ENCODE results near the gene CPED1.

The CPED1 gene

DNA sequence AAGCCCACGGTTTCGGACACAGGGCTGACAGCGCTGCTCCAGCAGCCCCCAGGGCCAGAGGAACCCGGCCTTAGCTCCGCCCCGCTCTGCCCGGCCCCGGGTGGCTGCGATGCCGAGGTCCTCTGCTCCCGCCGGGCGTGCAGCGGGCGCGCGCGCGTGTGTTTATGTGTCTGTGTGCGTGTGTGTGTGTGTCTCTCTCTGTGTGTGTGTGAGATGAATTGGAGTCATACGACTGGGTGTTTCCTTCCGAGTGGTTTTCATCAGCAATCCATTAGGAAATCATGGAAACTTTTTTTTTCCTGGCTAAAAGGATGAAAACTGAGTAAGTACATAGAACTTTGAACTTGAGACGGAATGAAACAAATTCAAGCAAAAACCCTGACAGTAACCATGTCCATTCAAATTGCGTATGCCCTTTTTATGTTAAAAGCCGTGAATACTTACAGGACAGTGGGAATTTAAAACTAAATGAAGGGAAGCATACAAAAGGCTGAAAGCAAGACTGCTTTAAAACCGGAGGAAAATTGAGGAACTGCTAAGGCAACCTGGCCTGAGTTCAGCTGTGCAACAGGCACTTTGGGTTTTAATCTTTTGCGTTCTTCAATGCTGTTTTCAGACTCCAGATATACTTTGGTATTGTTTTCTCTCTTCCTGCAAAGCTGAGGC, at the start of gene CPED1:
Gene CPED1, plus strand, starts transcription at position 121 of the 666 bp plus-strand sequence. CDS start 911 bp downstream, outside the sequence.
- DNase-seq = peak; percentile 76

DNA sequence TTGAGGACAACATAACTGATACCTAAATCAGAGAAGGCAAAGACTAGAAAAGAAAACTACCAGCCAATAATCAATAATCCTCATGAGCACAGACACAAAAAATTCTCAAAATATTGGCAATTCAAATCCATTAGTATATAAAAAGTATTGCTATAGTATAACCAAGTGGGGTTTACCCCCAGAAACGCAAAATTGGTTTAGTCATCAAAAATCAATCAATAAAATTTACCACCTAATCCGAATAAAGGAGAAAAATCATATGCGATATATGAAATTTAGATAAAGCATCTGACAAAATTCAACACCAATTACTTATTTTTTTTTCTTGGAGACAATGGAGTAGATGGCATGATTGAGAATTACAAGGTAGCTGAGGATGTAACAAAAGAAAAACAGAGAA, 49.2 kb upstream of the CPED1 start:
- no peak for DNase-seq

DNA sequence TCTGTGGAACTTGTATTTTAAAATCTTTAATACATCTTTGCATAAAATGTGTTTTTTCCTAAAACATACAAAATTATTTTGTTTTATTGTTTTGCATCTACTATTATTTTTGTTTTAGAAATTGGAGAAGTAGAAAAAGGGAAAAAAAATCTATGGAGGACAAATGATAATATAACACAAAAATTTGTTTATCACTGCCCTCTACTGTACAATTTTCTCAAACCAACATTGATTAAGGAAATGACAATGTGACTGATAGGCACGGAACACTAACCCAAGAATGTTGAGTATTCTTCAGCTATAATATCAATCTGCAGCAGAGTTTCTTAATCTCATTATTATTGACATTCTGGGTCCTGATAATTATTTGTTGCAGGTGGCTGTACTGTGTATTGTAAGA, 47.4 kb upstream of the CPED1 start:
- no peak for DNase-seq

DNA sequence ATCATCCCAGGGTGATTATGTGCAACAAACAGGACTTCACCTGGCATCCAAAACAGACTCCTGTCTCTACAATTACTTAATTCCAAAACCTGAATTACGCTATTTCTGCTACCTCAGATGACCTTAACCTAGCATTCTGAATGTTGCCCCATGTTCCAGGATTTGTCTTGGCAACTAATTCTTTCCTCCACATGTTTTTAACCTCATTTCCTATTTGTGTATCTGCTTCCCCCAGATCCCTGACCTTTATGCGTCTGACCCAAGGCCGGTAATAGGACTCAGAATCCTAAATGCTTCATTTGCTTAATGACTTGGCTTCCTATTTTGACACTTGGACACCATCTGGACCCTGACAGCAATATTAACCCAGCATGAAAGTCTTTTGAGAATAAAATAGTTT, 46.7 kb upstream of the CPED1 start:
- DNase-seq = no peak

DNA sequence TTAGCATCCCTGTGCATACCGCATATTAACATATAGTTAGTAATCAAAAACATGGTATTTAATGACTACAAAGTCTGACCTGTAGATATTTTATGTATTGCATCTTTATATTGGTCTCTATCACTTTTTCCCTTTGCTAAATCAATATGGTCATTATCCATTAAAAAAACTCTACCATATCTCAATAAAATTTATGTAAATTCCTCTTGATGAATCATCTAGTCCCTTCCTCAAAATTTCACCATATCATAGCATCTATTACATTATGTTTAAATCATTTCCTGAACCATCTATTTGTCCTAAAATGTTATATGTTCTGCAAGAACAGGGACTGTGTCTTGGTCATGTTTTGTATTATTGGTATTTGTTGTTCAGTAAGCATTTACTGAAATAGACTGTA, 45.6 kb upstream of the CPED1 start:
- no peak for DNase-seq

DNA sequence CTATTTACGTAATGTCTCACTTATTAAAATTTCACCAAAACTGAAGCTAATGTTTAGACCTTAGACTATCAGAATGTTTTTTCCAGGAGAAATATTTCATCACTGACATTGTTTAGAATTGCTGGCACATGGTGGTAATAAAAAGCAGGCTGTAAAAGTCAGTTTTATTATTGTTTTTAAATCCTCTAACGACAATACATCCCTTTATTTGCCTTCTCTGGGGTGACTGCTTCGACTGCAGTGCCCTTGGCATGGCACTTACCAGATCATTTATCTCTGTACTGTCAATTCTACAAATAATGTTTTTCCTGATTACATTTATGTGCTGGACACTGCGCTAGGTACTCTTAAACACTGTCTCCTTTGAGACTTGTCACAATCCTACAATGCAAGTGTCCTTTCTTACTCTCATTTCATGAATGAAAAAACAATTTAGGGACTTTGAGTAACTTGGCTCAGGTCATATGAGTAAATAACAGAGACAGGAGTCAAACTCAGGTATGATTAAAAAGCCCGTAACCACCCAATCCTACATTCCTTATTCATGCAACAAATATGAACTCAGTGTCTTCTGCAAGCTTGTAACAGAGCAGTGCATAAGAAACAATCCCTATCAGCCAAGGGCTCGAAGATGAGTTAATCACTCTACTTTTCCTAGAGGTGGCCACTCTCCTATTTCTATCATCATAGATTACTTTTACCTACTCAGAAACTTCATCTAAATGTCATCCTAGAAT, 43.5 kb upstream of the CPED1 start:
- no peak for DNase-seq

DNA sequence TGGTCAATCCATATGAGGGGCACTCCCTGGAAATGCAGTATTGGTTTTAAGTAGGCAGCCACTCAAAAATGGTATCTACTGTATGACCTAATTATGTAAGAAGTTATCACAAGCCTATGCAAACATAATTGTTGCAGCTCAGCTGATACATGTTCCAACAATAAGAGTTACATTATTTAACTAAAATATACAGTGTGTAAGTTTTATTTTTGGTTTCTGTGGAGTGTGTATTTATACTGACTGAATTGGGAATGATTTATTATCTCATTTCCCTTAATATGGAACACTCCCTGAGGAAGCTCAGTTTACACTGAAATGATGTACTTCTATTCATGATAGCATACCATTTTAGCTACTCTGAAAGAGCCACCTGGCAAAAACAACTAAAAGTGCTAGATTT, 40.5 kb upstream of the CPED1 start:
- DNase-seq = no peak

DNA sequence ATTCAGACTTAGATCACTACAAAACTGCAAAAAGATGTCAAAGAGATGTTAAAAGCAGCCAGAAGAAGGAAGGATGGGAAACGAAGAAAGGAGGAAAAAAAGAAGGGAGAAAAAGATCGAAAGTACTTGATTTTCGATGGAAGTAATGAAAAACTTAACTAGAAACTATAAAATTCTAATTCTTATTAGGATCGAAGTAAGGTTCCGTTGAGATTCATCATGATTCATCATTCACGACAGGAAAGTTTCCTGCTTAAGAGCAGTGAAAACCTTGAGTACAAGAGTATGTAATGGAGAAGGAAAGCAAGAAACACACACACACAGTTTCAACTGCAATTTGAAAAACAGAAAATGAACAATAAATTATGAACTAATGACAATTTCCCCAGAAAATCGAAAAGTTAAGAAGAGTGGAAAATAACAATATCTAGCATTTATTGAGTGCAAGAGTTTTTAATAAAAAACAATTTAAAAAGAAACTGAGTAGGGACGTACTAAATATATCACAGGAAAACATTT, 39.1 kb upstream of the CPED1 start:
- DNase-seq = no peak

DNA sequence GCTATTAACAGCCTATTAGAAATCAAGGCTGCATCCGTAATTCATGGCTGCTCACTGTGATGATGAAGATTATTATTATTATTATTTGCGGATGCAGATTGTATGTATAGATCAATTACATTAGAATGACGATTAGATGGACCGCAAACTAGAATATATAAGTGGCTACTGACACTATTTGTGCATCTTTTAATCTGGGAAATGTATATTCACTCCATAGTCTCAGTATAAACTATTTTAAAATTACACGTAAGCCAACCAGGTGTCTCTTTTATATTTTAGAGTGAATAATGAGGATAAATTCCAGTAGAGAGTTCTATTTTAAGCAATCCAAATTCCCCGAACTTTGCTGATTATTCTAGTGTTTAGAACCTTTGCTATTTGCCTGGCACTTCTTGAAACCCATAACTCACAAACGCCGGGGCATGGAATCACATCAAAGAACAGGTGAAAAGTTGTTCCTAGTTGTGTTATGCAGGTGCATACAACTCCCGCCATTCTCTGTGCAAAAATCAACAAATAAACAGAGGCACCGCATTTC, 38.4 kb upstream of the CPED1 start:
- no peak for DNase-seq

DNA sequence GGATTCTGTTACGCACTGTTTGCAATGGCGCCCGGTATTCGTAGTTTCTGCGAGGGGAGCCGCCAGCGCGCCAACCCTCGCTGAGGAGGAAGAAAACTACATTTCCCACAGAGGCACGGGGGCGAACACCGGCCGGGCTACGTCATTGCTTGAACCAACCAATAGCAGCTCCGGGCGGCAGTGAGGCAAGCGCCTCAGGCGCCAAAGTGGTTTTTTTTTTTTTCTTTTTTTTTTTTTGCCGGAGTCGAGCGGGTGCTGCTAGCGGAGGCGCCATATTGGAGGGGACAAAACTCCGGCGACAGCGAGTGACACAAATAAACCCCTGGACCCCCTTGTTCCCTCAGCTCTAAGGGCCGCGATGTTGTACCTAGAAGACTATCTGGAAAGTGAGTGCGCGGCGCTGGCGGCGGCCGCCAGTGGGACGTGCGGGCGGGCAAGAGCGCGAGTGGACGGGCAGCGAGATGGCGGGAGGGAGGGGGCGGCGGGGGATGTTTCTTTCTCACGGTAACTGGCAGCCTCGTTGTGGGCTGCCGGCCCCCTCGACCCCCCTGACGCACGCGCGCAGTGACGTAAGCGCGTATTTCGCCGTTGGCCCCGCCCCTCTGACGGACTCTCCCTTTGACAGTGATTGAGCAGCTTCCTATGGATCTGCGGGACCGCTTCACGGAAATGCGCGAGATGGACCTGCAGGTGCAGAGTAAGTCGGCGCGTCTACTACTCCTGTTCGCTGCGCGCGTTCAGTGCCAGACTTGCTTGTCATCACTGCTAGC, 37.8 kb upstream of the CPED1 start, which contains the start of gene ING3:
Gene ING3, plus strand, starts transcription at position 239 of the 770 bp plus-strand sequence. Its CDS starts 120 bp downstream, at position 359.
- peak; percentile 99 for DNase-seq

DNA sequence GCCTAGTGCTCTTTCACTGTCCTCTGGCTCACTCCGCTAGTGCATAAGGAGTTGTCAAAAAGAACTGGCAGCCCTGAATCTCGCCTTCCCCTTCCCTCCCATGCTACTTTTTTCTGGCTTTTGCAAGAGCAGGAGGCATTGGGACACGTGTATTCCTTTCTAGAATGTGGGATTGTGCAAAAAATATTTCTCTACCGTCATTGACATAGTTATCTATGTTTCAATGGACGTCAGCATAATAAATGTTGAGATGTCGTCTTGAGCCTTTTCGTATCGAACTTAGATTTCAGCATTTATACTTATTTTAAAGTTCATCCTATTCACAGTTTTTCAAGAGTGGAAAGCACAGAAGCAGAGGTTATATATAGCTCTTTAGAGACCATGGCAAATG, 37.2 kb upstream of the CPED1 start:
- DNase-seq = no peak

DNA sequence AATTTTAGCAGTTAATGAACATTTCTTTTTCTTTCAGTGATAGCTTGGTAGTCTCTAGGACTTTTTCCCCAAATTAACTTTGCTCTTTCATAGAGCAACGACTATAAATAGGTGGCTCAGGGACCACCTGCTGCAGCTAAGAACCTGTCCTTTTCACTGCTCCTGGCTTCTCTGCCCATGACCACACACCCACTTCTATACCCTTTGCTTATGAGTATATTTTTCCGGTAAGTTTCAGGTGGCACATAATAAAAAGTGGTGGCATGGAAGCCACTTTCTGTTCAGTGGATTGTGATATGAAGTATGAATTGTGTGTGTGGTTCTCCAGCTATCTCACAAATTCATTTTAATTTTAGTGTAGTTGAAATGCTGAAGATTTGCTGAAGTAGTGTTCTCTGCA, 36.7 kb upstream of the CPED1 start:
- no peak for DNase-seq

DNA sequence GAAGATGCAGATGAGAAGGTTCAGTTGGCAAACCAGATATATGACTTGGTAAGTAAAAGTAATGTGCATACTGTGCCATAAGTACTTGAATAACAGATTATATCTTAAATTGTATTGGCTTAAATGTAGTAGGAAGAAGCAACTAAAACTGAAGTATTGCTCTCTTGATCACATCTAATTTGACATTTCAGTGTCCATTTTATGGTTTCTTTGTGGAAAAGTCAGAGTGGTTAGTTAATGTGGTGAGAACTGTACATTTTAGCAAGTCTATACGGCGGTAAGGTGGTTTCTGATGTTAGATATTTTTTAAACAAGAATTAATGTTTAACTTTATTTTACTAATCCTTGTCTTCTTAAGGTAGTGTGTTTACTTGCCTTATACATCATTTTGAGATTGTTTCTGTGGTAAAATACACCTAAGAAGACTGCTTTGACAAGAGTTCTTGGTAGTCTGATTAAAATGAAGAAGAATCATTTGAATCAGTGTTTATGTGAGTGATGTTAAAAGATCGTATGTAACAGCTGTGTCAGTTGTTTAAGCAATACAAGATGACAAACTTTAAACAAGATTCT, 32.8 kb upstream of the CPED1 start:
- no peak for DNase-seq

DNA sequence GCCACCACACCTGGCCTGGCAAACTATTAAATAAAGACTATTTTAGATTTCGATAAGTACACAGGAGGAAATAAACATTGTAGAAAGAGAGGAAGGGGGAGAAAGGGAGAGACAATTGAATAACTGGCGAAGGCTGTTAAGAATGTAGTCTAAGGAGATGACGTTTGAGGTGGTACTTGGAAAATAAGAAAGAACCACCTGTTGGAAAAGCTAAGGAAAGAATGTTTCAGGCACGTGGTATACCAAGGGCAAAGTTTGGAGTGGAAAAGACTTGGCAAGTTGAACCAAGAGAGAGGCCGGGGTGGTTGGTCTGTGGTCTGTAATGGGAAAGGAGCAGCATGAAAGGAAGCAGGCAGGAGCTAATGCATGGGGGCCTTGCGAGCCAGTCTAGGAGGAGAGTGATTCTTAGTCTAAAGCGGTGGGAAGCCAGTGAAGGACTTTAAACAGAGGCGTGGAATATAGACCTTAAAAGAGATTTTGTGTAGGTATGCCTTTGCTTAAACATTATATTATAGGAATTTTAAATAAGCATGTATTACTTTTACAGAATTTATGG, 28.5 kb upstream of the CPED1 start:
- DNase-seq = no peak

DNA sequence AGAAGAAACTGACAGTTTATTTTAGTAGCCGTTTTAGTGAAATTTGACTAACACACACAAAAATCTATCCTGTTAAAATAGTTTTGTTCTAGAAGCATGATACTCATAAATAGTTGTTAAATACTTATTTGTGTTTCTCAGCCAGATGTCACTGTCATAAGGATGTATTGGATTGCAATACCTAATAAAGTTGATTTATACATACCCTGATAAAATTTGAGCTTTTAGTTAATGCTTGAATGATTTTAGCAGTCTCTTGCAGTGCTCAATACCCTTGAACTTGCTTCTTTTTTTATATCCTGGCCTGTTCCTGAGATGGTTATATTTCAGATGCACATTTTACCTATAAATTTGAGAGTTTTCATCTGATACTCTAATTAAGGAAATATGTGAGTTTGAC, 27.8 kb upstream of the CPED1 start:
- DNase-seq = no peak

DNA sequence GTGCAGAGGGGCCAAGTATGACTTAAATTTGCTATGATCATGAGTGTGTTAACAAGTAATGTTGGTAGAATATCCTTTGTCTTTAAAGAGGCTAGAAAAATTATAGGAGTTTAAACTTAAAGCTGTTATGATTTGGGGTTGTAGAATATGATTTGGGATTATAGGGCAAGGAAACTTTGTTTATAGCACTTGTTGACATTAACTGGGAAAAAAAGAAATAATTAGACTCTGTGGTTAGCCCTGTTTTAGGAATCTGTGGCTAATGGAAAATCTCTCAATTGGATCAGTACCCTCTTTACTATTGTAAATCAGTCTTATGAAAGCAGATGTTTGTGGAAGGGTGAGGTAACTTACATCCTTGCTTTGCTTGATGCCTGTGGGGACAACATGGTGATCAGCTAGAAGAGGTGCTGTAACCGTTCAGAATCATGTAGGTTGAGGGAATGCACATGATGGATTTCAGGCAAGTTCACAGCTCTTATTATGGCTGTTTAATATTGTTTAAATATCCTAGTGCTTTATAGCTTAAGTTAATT, 26.8 kb upstream of the CPED1 start:
- DNase-seq = no peak

DNA sequence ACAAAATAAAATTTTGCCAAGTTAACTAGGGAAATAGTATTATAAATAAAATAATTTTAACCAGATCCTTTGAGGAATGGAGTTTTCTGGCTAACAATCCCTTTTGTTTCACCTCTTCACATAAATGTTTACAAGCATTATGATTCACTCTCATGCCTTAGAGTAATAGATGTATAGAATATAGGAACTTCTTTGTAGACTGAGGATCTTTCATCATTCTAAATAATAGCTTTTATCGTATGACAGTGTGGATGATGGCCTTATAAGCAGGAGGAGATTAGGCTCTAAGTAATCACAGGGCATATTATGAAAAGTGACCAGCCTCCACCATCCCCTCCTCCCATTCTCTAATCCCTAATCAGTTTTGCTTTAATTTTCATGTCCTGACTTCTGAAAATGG, 24.4 kb upstream of the CPED1 start:
- no peak for DNase-seq

DNA sequence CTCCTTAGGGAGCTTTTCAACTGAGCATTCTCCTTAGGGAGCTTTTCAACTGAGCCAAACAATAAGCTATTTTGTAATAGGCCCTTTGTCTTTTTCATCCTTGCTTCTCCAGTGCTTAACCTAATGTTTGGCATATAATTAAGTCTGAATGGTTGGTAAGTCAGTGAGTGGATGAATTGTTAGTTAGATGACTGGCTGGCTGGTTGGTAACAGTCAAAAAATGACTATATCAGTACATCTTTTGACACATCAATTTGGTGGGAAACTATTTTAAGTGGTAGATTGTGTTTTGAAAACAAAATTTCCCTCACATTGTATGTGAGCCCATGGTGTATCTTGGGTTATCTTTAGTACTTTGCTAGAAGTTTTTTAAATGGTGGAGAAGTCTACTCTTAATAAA, 21.6 kb upstream of the CPED1 start:
- DNase-seq = no peak

DNA sequence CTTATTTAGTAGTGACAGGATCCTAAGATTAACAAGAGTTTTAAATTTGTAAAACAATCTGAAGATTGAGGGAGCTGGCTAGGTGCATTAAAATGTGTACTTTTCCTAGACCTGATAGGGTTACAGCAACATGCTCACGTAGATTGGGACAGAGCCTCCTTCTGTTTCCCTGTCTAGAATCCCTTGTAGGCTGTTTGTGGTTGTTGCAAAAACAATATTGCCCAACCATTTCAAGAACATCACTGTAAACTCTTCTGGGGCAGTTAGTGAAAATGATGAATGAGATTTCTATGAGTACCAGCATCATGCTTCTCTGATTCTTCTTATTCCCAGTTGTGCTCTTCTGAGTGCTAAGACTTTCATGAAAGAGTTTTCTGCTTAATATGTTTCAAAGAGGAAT, 14.7 kb upstream of the CPED1 start:
- DNase-seq = no peak

DNA sequence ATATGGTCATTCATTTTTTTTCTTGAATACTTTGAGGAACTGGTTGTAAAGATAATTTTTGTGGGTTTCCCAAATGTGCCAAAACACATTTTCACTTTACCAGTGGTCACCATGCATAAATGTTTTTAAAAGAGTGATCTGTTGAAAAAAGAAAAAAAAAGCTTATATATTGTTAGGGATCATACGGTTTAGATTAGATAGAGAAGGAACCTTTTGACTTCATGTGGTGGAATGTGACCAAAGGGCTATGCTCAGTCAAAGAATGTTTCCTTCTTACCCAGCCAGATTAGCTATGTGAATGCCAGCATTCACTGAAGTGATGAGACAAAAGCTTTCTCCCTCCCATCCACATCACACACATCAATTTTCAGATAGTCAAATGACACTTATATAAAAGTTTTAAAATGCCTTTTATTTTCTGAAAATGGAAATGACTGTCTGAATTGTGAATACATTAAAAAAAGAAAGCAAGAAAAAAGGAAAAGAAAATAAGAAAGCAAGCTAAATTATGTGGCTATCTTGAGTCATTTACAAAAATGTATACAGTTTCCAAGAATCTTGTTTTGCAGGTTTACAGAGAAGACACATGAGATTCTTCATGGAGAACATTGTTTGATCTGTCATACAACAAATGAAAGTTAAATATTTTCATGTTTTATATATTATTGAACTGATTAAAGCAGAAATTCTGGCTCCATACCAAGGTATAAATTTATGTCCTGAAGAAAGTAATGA, 8.6 kb upstream of the CPED1 start:
- DNase-seq = no peak

DNA sequence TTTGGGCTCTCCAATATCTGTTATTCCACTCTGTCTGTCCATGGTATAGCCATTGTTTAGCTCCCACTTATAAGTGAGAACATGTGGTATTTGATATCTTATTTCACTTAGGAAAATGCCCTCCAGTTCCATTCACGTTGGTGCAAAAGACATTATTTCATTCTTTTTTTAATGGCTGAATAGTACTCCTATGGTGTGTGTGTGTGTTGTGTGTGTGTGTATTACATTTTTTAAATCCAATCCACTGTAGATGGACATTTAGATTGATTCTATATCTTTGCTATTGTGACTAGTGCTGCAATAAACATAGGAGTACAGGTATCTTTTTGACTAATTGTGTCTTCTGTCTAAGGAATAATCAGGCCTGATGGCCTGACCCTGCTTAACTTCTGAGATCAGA, 7.4 kb upstream of the CPED1 start:
- no peak for DNase-seq
